Activated naive CD4-positive, alpha-beta T cell treated with anti-CD3 and anti-CD28 coated beads, Interleukin-2, amount 10 ng/mL, durations not matched to agents 7 days and 5 days (primary cell): Measurements from ENCODE around the gene PRRT1B.

Experiments used
- CTCF ChIA-PET: fragments of 350-600 bp; sonication (Branson Sonifier 250); formaldehyde crosslinking; loops from one replicate; lab custom pipeline; 2021; ENCODE audit warnings: antibody characterized with exemption; lab: Charles Lee
- DNase-seq: peaks from one replicate; pipeline ENCODE4 v3.0.0-alpha.2; 2020
- H3K27ac Mint-ChIP-seq: one replicate; pipeline ENCODE4 v1.8.0; 2021; ENCODE audit warnings: mild to moderate bottlenecking, moderate library complexity, mixed read lengths
- H3K27me3 Mint-ChIP-seq: one replicate; pipeline ENCODE4 v1.8.0; 2021; ENCODE audit warnings: mild to moderate bottlenecking, mixed read lengths
- H3K36me3 Mint-ChIP-seq: one replicate; pipeline ENCODE4 v1.8.0; 2021; ENCODE audit warnings: mixed read lengths
- H3K4me1 Mint-ChIP-seq: one replicate; pipeline ENCODE4 v1.8.0; 2021; ENCODE audit warnings: mixed read lengths
- H3K4me3 Mint-ChIP-seq: one replicate; pipeline ENCODE4 v1.8.0; 2021; ENCODE audit warnings: mild to moderate bottlenecking, moderate library complexity, mixed read lengths
- H3K9me3 Mint-ChIP-seq: one replicate; pipeline ENCODE4 v1.8.0; 2021; ENCODE audit warnings: mixed read lengths

PRRT1B gene

GRCh38 chr9:131587331-131587730 lies 42.0 kb downstream of the PRRT1B start:
- Mint-ChIP-seq H3K27ac (peak overlapping the region; percentile 55), H3K36me3 (peaks cover 53% of the 10 kb centered on the region), H3K4me1 (peaks cover 61% of the 10 kb centered on the region), H3K27me3 (no peaks in the 10 kb centered on the region), H3K4me3 (no peak overlapping the region), H3K9me3 (no peaks in the 10 kb centered on the region)
- no peak for DNase-seq
- CTCF ChIA-PET: interaction anchor here (9.0 kb wide), 1 partner anchor 155 kb away, joined by 148 read pairs; the partner anchor contains the start of gene RAPGEF1

GRCh38 chr9:131587906-131588305 lies 42.6 kb downstream of the PRRT1B start:
- Mint-ChIP-seq H3K36me3 (peaks cover 52% of the 10 kb centered on the region), H3K27me3 (no peaks in the 10 kb centered on the region), H3K4me1 (peaks cover 61% of the 10 kb centered on the region), H3K9me3 (no peaks in the 10 kb centered on the region), H3K27ac (peak overlapping the region; percentile 38), H3K4me3 (no peak overlapping the region)
- CTCF ChIA-PET: interaction anchor here (9.0 kb wide), 1 partner anchor 155 kb away, joined by 148 read pairs; the partner anchor contains the start of gene RAPGEF1
- no peak for DNase-seq

GRCh38 chr9:131588396-131588795 lies 43.1 kb downstream of the PRRT1B start:
- CTCF ChIA-PET: interaction anchor here (9.0 kb wide), 1 partner anchor 154 kb away, joined by 148 read pairs; the partner anchor contains the start of gene RAPGEF1
- Mint-ChIP-seq H3K36me3 (peaks cover 49% of the 10 kb centered on the region), H3K4me1 (peaks cover 63% of the 10 kb centered on the region), H3K27ac (no peak overlapping the region), H3K4me3 (no peak overlapping the region), H3K9me3 (no peaks in the 10 kb centered on the region), H3K27me3 (no peaks in the 10 kb centered on the region)
- no peak for DNase-seq

- CTCF ChIA-PET: interaction anchor here (3.8 to 9.0 kb wide), 2 partner anchors 145 to 153 kb away, joined by 30 to 148 read pairs; partner anchors contain the start of gene RAPGEF1
- H3K4me1 Mint-ChIP-seq: peaks cover 59% of the 10 kb centered on the region
These were observed 43.9 kb downstream of the PRRT1B start for GRCh38 chr9:131589124-131589711.

GRCh38 chr9:131589993-131590392 lies 44.7 kb downstream of the PRRT1B start:
- peaks cover 51% of the 10 kb centered on the region for H3K4me1 Mint-ChIP-seq
- peak overlapping the region; percentile 90 for H3K27ac Mint-ChIP-seq
- DNase-seq: no peak
- H3K27me3 Mint-ChIP-seq: no peaks in the 10 kb centered on the region
- H3K36me3 Mint-ChIP-seq: peaks cover 38% of the 10 kb centered on the region
- CTCF ChIA-PET: interaction anchor here (0.7 to 9.0 kb wide), 5 partner anchors 11 to 167 kb away, joined by 3 to 148 read pairs (median 3); partner anchors contain the start of gene RAPGEF1
- H3K4me3 Mint-ChIP-seq: no peak overlapping the region
- H3K9me3 Mint-ChIP-seq: no peaks in the 10 kb centered on the region

More at GRCh38 chr9:131589124-131589711, 43.9 kb downstream of the PRRT1B start:
- Mint-ChIP-seq H3K27ac (peak overlapping the region; percentile 68), H3K27me3 (no peaks in the 10 kb centered on the region), H3K9me3 (no peaks in the 10 kb centered on the region), H3K36me3 (peaks cover 45% of the 10 kb centered on the region), H3K4me3 (no peak overlapping the region)
- no peak for DNase-seq

GRCh38 chr9:131590449-131590848 lies 45.1 kb downstream of the PRRT1B start:
- CTCF ChIA-PET: interaction anchor here (0.7 to 9.0 kb wide), 9 partner anchors 11 to 166 kb away, joined by 3 to 148 read pairs (median 5); partner anchors contain the start of gene RAPGEF1
- Mint-ChIP-seq H3K36me3 (peaks cover 35% of the 10 kb centered on the region), H3K27ac (peak overlapping the region; percentile 90), H3K27me3 (no peaks in the 10 kb centered on the region), H3K4me3 (no peak overlapping the region), H3K4me1 (peaks cover 47% of the 10 kb centered on the region), H3K9me3 (no peaks in the 10 kb centered on the region)
- peak; percentile 62 for DNase-seq

GRCh38 chr9:131590907-131591844 lies 45.9 kb downstream of the PRRT1B start:
- CTCF ChIA-PET: interaction anchor here (0.5 to 9.0 kb wide), 22 partner anchors 11 to 168 kb away, joined by 3 to 148 read pairs (median 4); partner anchors contain the start of gene RAPGEF1
- no peaks in the 10 kb centered on the region for H3K27me3 Mint-ChIP-seq
- H3K27ac Mint-ChIP-seq: peak overlapping the region; percentile 90
- peaks cover 35% of the 10 kb centered on the region for H3K36me3 Mint-ChIP-seq
- peak; percentile 85 for DNase-seq
- H3K9me3 Mint-ChIP-seq: no peaks in the 10 kb centered on the region
- no peak overlapping the region for H3K4me3 Mint-ChIP-seq
- peaks cover 39% of the 10 kb centered on the region for H3K4me1 Mint-ChIP-seq

GRCh38 chr9:131591845-131592208 lies 46.5 kb downstream of the PRRT1B start:
- Mint-ChIP-seq H3K27ac (peak overlapping the region; percentile 75), H3K4me3 (no peak overlapping the region), H3K27me3 (no peaks in the 10 kb centered on the region), H3K9me3 (no peaks in the 10 kb centered on the region), H3K36me3 (peaks cover 37% of the 10 kb centered on the region), H3K4me1 (peaks cover 39% of the 10 kb centered on the region)
- CTCF ChIA-PET: interaction anchor here (0.5 to 9.0 kb wide), 17 partner anchors 10 to 167 kb away, joined by 3 to 148 read pairs (median 4); partner anchors contain the start of gene RAPGEF1
- DNase-seq: no peak

- Mint-ChIP-seq H3K4me1 (peaks cover 31% of the 10 kb centered on the region), H3K4me3 (no peak overlapping the region), H3K36me3 (peaks cover 33% of the 10 kb centered on the region), H3K9me3 (no peaks in the 10 kb centered on the region), H3K27ac (no peak overlapping the region), H3K27me3 (no peaks in the 10 kb centered on the region)
- CTCF ChIA-PET: interaction anchor here (3.0 to 9.0 kb wide), 3 partner anchors 9 to 149 kb away, joined by 16 to 148 read pairs (median 30); partner anchors contain the start of gene RAPGEF1
- no peak for DNase-seq
These were observed 47.9 kb downstream of the PRRT1B start for GRCh38 chr9:131593091-131593820.

GRCh38 chr9:131593936-131594665 lies 48.8 kb downstream of the PRRT1B start:
- DNase-seq: no peak
- Mint-ChIP-seq H3K36me3 (peaks cover 31% of the 10 kb centered on the region), H3K4me1 (peaks cover 28% of the 10 kb centered on the region), H3K27ac (no peak overlapping the region), H3K27me3 (no peaks in the 10 kb centered on the region), H3K4me3 (no peak overlapping the region), H3K9me3 (no peaks in the 10 kb centered on the region)
- CTCF ChIA-PET: interaction anchor here (0.7 to 9.0 kb wide), 2 partner anchors 149 to 1071 kb away, joined by 4 to 148 read pairs; partner anchors contain the start of gene RAPGEF1

GRCh38 chr9:131594906-131595665 lies 49.8 kb downstream of the PRRT1B start:
- H3K36me3 Mint-ChIP-seq: peaks cover 26% of the 10 kb centered on the region
- H3K27ac Mint-ChIP-seq: peak overlapping the region; percentile 28
- no peak overlapping the region for H3K4me3 Mint-ChIP-seq
- H3K4me1 Mint-ChIP-seq: peaks cover 21% of the 10 kb centered on the region
- CTCF ChIA-PET: interaction anchor here (9.0 kb wide), 1 partner anchor 148 kb away, joined by 148 read pairs; the partner anchor contains the start of gene RAPGEF1
- no peak for DNase-seq
- no peaks in the 10 kb centered on the region for H3K9me3 Mint-ChIP-seq
- no peaks in the 10 kb centered on the region for H3K27me3 Mint-ChIP-seq
